Esophagus muscularis mucosa (tissue), 3 donors: ENCODE data around the gene MAMDC2.

Source experiments
- CTCF ChIP-seq, 3 experiments: fragments of 200-600 bp in 2 of 3; fragments of 450-650 bp in 1 of 3; sonication (generic) in 2 of 3; IDR thresholded peaks; one replicate each; pipeline ENCODE4 v1.5.1; 2017 to 2019; ENCODE audit warnings: antibody characterized with exemption in 3 of 3, mild to moderate bottlenecking in 2 of 3, moderate library complexity in 1 of 3
- POLR2A ChIP-seq: fragments of 450-650 bp; IDR thresholded peaks from one replicate; pipeline ENCODE4 v1.6.1; 2017; ENCODE audit warnings: antibody characterized with exemption, moderate library complexity, mild to moderate bottlenecking, low read depth
- POLR2AphosphoS5 ChIP-seq, 2 donors: sonication (generic); formaldehyde crosslinking; IDR thresholded peaks; one replicate each; pipeline ENCODE4 v1.6.1; 2017; ENCODE audit warnings: antibody characterized with exemption in 2 of 2

GRCh38 chr9:70044490-70045307 is 1.1 kb downstream of the MAMDC2 start:
- TF ChIP-seq POLR2A (no peak), CTCF (IDR thresholded peaks at IDR 0.05) (no peak), POLR2AphosphoS5 (IDR thresholded peaks at IDR 0.05) (peak in 1 of 2 donors; percentile 64)
